H1 (cell line): ENCODE measurements around the gene MICALL1. TPM values are rescaled to one million over a fixed set of nuclear protein-coding genes. Genes with fewer than 3 reads are reported as not detected.

Source experiments
- CBX8 ChIP-seq: fragments of 300-800, 300-1000 bp; sonication (generic); IDR thresholded peaks from 2 replicates; pipeline ENCODE4 v1.7.1; 2016; ENCODE audit warnings: low read depth, low read length, borderline replicate concordance
- CEBPB ChIP-seq: IDR thresholded peaks from 2 replicates; pipeline ENCODE4 v1.6.1; 2012; ENCODE audit warnings: low read depth, low read length
- CHD7 ChIP-seq: fragments of 300-600 bp; sonication (generic); IDR thresholded peaks from 2 replicates; pipeline ENCODE4 v1.7.1; 2012; ENCODE audit warnings: low read length, moderate library complexity, mild to moderate bottlenecking, inconsistent platforms; ENCODE audit not compliant: insufficient replicate concordance
- SUZ12 ChIP-seq: fragments of 200-600 bp; sonication (generic); IDR thresholded peaks from 2 replicates; pipeline ENCODE4 v1.6.1; 2012; ENCODE audit warnings: mild to moderate bottlenecking, inconsistent platforms, low read length, moderate library complexity, mixed read lengths
- polyA plus RNA-seq, 7 experiments: library from polyadenylated mRNA; depleted of rRNA in 3 of 7; stranded (reverse) in 5 of 7; unstranded in 2 of 7; fragments of >200 nt in 5 of 7; fragments of 200-250 nt in 2 of 7; gene quantifications; 1 replicate in 5 of 7; 2 replicates in 1 of 7; 4 replicates in 1 of 7; pipeline versions ENCODE4 v1.2.1 to v1.2.3, GENCODE V29; 2011 to 2013; ENCODE audit warnings: missing spikeins in 2 of 7, mixed read lengths in 2 of 7
- total RNA-seq: library from RNA; stranded (reverse); fragmentation: NEBNext Ultra II Directional; extraction: Animal tissue kit (Norgen Biotek cat#: 25700); gene quantifications from 2 replicates; pipeline ENCODE4 v1.2.1, GENCODE V29; 2021

MICALL1 gene
- total and polyA plus RNA-seq, 2 of the 8 experiments (the other 6 are each of a cell fraction or from before 2014, with no cell fraction given) = 17.7 to 32.1 TPM

DNA sequence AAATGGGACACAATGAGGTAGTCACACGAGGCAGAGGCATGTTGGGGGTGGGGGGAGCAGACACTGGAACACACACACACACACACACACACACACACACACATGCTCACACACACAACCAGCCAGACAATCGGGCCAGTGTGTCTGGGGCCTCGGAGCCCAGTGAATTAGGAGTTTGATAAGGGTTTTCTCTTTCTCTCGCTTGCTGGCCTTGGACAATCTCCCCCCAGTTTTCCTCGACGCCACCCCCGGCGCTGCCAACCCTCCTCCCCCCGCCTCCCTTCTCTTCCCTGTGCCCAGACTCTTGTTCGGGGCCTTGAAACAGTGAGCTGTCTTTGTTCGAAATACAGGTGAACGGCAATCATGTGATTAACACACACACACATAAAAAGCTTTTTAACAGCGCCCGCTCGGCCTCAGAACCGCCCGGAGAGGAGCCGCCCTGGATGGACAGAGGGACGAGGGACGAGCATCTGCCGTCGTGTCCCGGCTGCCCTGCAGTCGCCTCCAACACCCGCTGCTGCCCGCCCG is 79.7 kb downstream of the MICALL1 start (continued):
- TF ChIP-seq SUZ12 (no peak), CHD7 (no peak), CEBPB (no peak), CBX8 (no peak)
- TF ChIP-seq, all 59 proteins: peak for 0
